Mesendoderm (in vitro differentiated cells): ENCODE data around the gene TDRD10.

Experiments
- DNase-seq: peaks from one replicate; pipeline ENCODE4 v3.0.0; 2013
- H2AK5ac ChIP-seq: 2 replicates; pipeline ENCODE4 v1.6.1; 2013; ENCODE audit warnings: low read length, inconsistent platforms
- H2BK120ac ChIP-seq: 2 replicates; pipeline ENCODE4 v1.6.1; 2013; ENCODE audit warnings: low read depth, mild to moderate bottlenecking, low read length, moderate library complexity, mixed read lengths
- H2BK15ac ChIP-seq: replicated peaks from 2 replicates; pipeline ENCODE4 v1.6.1; 2013; ENCODE audit warnings: low read depth, mild to moderate bottlenecking, moderate library complexity
- H2BK5ac ChIP-seq: 2 replicates; pipeline ENCODE4 v1.6.1; 2013; ENCODE audit warnings: low read length, inconsistent platforms
- H3K18ac ChIP-seq: 2 replicates; pipeline ENCODE4 v1.6.1; 2013; ENCODE audit warnings: mild to moderate bottlenecking, low read length, mixed read lengths
- H3K23ac ChIP-seq: one replicate; pipeline ENCODE4 v1.6.1; 2013; ENCODE audit warnings: low read length
- H3K27ac ChIP-seq: 2 replicates; pipeline ENCODE4 v1.5.1; 2013; ENCODE audit warnings: low read depth, mild to moderate bottlenecking, inconsistent platforms, low read length, moderate library complexity
- H3K27me3 ChIP-seq: 2 replicates; pipeline ENCODE4 v1.6.1; 2013; ENCODE audit warnings: low read length, control low read depth, mild to moderate bottlenecking, inconsistent platforms; ENCODE audit not compliant: insufficient read depth, poor library complexity
- H3K36me3 ChIP-seq: 2 replicates; pipeline ENCODE4 v1.6.1; 2013; ENCODE audit warnings: low read length, inconsistent platforms; ENCODE audit not compliant: control insufficient read depth, insufficient read depth
- H3K4ac ChIP-seq: one replicate; pipeline ENCODE4 v1.6.1; 2013; ENCODE audit warnings: low read depth, mild to moderate bottlenecking, low read length, moderate library complexity
- H3K4me1 ChIP-seq: 2 replicates; pipeline ENCODE4 v1.6.1; 2013; ENCODE audit warnings: low read depth, low read length, inconsistent platforms; ENCODE audit not compliant: control insufficient read depth
- H3K4me2 ChIP-seq: 2 replicates; pipeline ENCODE4 v1.6.1; 2013; ENCODE audit warnings: low read length
- H3K4me3 ChIP-seq: 2 replicates; pipeline ENCODE4 v1.5.1; 2013; ENCODE audit warnings: mild to moderate bottlenecking, low read length
- H3K56ac ChIP-seq: one replicate; pipeline ENCODE4 v1.6.1; 2013; ENCODE audit warnings: low read length
- H3K79me1 ChIP-seq: 2 replicates; pipeline ENCODE4 v1.6.1; 2013; ENCODE audit warnings: low read length, inconsistent platforms
- H3K79me2 ChIP-seq: 2 replicates; pipeline ENCODE4 v1.6.1; 2013; ENCODE audit warnings: mild to moderate bottlenecking, low read length; ENCODE audit not compliant: control insufficient read depth, insufficient read depth
- H3K9ac ChIP-seq: 2 replicates; pipeline ENCODE4 v1.6.1; 2013; ENCODE audit warnings: low read length, inconsistent platforms
- H4K5ac ChIP-seq: one replicate; pipeline ENCODE4 v1.6.1; 2013; ENCODE audit warnings: low read length
- H4K8ac ChIP-seq: one replicate; pipeline ENCODE4 v1.6.1; 2013; ENCODE audit warnings: low read depth, mild to moderate bottlenecking, control low read depth, low read length, moderate library complexity
- WGBS: extraction: QIAGEN DNeasy Blood & Tissue Kit; methylation state at CpG from one replicate; pipeline ENCODE4 v1.1.7; 2013; ENCODE audit warnings: low lambda C conversion rate, missing lambda C conversion rate; ENCODE audit not compliant: insufficient coverage; ENCODE audit errors: extremely low coverage; 5-methylcytosine and 5-hydroxymethylcytosine counted together

The TDRD10 gene

GRCh38 chr1:154581766-154582165 lies 79.7 kb downstream of the TDRD10 start:
- H3K4ac ChIP-seq = no peak overlapping the region
- H3K4me1 ChIP-seq = no peaks in the 10 kb centered on the region
- H2BK120ac ChIP-seq = no peak overlapping the region
- no peak overlapping the region for H2BK15ac ChIP-seq
- H3K4me3 ChIP-seq = no peak overlapping the region
- WGBS = no CpG with 5 or more reads among the region's 3 CpGs
- H3K18ac ChIP-seq = no peak overlapping the region
- no peaks in the 10 kb centered on the region for H3K27me3 ChIP-seq
- no peak overlapping the region for H2AK5ac ChIP-seq
- no peak overlapping the region for H3K4me2 ChIP-seq
- no peak overlapping the region for H2BK5ac ChIP-seq
- no peak overlapping the region for H4K5ac ChIP-seq
- H3K79me2 ChIP-seq = no peaks in the 10 kb centered on the region
- no peak overlapping the region for H3K56ac ChIP-seq
- no peak overlapping the region for H3K23ac ChIP-seq
- no peak overlapping the region for H3K9ac ChIP-seq
- no peak for DNase-seq
- H3K79me1 ChIP-seq = no peaks in the 10 kb centered on the region
- no peak overlapping the region for H4K8ac ChIP-seq
- peaks cover 23% of the 10 kb centered on the region for H3K36me3 ChIP-seq
- H3K27ac ChIP-seq = no peak overlapping the region

DNA sequence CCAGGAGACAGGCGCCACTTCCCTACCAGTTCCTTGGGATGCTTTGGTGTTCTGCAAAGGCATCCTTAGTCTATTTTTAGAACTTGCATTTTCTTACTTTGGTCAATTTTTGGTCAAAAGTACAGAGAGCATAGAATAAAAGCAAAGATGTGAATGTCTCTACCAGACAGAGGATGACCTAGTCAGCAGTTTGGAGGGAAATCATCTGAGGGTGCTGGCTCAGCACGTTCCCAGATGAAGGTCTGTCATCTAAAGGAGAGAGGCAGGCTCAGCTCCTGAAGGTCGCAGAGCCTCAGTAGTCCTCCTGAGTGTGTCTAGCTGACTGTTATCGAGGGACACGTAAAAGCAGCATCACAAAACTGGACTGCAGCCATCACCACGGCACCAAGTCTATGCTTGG lies 80.9 kb downstream of the TDRD10 start:
- H2BK120ac ChIP-seq = no peak overlapping the region
- no peak overlapping the region for H3K4me3 ChIP-seq
- H3K27me3 ChIP-seq = no peaks in the 10 kb centered on the region
- H3K56ac ChIP-seq = no peak overlapping the region
- no peak overlapping the region for H3K4ac ChIP-seq
- H3K23ac ChIP-seq = no peak overlapping the region
- no peak overlapping the region for H3K27ac ChIP-seq
- H2AK5ac ChIP-seq = no peak overlapping the region
- H3K4me2 ChIP-seq = no peak overlapping the region
- H3K9ac ChIP-seq = no peak overlapping the region
- H3K4me1 ChIP-seq = no peaks in the 10 kb centered on the region
- no peak overlapping the region for H4K8ac ChIP-seq
- H3K79me1 ChIP-seq = no peaks in the 10 kb centered on the region
- H4K5ac ChIP-seq = no peak overlapping the region
- peaks cover 26% of the 10 kb centered on the region for H3K36me3 ChIP-seq
- H2BK5ac ChIP-seq = no peak overlapping the region
- no peak overlapping the region for H3K18ac ChIP-seq
- DNase-seq = no peak
- no CpG with 5 or more reads among the region's 6 CpGs for WGBS
- no peak overlapping the region for H2BK15ac ChIP-seq
- no peaks in the 10 kb centered on the region for H3K79me2 ChIP-seq

DNA sequence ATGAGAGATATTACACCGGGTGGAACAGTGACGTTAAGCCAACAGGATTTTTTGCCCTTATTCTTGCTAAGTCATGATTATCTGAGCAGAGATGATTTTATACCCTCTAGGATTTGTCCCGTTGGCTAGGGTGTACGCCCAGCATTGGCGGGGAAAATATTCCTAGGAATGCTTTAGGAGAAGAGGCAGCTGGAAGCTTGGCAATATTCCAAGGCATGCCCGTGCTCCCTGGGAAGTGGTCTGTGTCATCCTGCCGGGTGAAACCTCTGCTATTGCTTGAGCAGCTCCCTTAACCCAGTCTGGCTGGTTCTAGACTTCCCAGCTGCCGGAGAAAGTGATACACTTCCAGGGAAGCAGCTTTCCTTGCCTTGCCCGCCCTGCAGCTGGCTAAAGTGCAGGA lies 81.8 kb downstream of the TDRD10 start:
- no CpG with 5 or more reads among the region's 9 CpGs for WGBS
- H3K36me3 ChIP-seq = peaks cover 25% of the 10 kb centered on the region
- no peak overlapping the region for H3K56ac ChIP-seq
- no peak overlapping the region for H4K8ac ChIP-seq
- no peak overlapping the region for H2BK5ac ChIP-seq
- no peak overlapping the region for H3K9ac ChIP-seq
- no peaks in the 10 kb centered on the region for H3K4me1 ChIP-seq
- no peaks in the 10 kb centered on the region for H3K79me2 ChIP-seq
- no peak overlapping the region for H3K18ac ChIP-seq
- H3K27ac ChIP-seq = no peak overlapping the region
- H2BK120ac ChIP-seq = no peak overlapping the region
- DNase-seq = no peak
- H2AK5ac ChIP-seq = no peak overlapping the region
- H3K4me3 ChIP-seq = no peak overlapping the region
- H4K5ac ChIP-seq = no peak overlapping the region
- no peak overlapping the region for H3K23ac ChIP-seq
- H3K4me2 ChIP-seq = no peak overlapping the region
- H3K4ac ChIP-seq = no peak overlapping the region
- H3K27me3 ChIP-seq = no peaks in the 10 kb centered on the region
- H3K79me1 ChIP-seq = no peaks in the 10 kb centered on the region
- no peak overlapping the region for H2BK15ac ChIP-seq

DNA sequence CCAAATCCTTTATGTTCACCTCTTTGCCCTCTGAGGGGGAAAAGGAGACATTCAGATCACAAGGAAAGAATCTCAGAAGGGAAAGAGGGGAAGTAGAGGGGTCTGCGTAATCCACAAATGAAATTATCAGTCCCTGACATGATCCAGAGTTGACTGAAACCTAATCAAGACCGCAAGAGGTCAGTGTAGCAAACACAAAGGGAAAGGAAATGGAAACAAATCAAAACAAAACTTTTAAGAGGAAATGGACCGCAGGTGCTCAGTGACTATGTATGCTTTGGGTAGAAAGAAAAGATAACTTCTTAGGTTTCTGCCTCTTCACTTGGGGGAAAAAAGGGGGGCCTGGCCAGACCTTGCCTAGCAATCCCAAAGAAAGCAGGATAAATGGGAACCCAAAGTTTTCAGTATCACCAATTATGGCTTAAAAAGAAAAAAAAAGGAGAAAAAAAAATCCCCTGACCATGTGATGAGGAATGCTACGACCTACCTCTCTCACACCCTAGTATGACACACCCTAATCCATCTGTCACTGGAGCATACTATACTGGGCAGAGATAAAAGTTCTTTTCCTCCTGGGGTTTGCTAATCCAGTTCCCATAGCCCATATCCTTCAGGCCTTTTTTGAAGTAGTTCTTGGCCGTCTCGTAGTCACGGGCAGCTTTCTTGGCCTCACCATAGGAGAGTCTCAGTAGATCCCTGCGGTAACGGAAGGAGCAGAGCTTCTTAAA lies 82.4 kb downstream of the TDRD10 start:
- no peak for DNase-seq
- Histone ChIP-seq H2BK5ac (no peak overlapping the region), H4K8ac (no peak overlapping the region), H3K4me3 (no peak overlapping the region), H3K9ac (no peak overlapping the region), H3K56ac (no peak overlapping the region), H3K4ac (no peak overlapping the region), H3K79me1 (no peaks in the 10 kb centered on the region), H3K4me2 (no peak overlapping the region), H3K23ac (no peak overlapping the region), H2BK120ac (no peak overlapping the region), H3K27me3 (no peaks in the 10 kb centered on the region), H4K5ac (no peak overlapping the region), H3K36me3 (peaks cover 30% of the 10 kb centered on the region), H3K18ac (no peak overlapping the region), H3K79me2 (no peaks in the 10 kb centered on the region), H3K4me1 (no peaks in the 10 kb centered on the region), H2AK5ac (no peak overlapping the region), H3K27ac (no peak overlapping the region), H2BK15ac (no peak overlapping the region)
- no CpG with 5 or more reads among the region's 9 CpGs for WGBS

DNA sequence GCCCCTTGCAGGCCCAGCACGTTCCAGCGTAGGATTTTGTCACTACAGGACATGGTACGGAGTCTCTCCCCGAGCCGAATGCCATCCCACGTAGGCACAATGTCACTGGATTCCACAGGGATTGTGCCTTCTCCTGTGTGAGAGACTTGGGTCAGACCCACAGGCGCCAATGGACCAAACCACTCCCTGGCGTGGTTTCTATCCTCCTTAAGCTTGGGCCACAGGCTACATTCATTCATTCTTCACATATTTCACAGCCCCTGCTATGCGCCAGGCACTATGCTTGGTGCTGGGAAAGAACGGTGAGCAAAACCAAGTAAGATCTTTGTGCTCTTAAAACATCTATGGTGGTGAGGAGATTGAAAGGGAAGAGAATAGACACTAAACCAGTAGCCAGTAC lies 84.2 kb downstream of the TDRD10 start:
- no peak overlapping the region for H3K4me2 ChIP-seq
- no peak overlapping the region for H2BK5ac ChIP-seq
- H3K36me3 ChIP-seq = peaks cover 34% of the 10 kb centered on the region
- H3K56ac ChIP-seq = no peak overlapping the region
- no peaks in the 10 kb centered on the region for H3K4me1 ChIP-seq
- no peak overlapping the region for H3K4ac ChIP-seq
- H3K79me2 ChIP-seq = no peaks in the 10 kb centered on the region
- H3K23ac ChIP-seq = no peak overlapping the region
- no peak overlapping the region for H4K5ac ChIP-seq
- no peak overlapping the region for H3K18ac ChIP-seq
- H3K27me3 ChIP-seq = no peaks in the 10 kb centered on the region
- DNase-seq = no peak
- H3K79me1 ChIP-seq = no peaks in the 10 kb centered on the region
- H2BK120ac ChIP-seq = no peak overlapping the region
- no peak overlapping the region for H3K27ac ChIP-seq
- no CpG with 5 or more reads among the region's 10 CpGs for WGBS
- H3K9ac ChIP-seq = no peak overlapping the region
- H2BK15ac ChIP-seq = no peak overlapping the region
- H3K4me3 ChIP-seq = no peak overlapping the region
- no peak overlapping the region for H4K8ac ChIP-seq
- H2AK5ac ChIP-seq = no peak overlapping the region

- H3K4me1 ChIP-seq = no peaks in the 10 kb centered on the region
- no peaks in the 10 kb centered on the region for H3K79me1 ChIP-seq
- no peak overlapping the region for H4K5ac ChIP-seq
- H2BK15ac ChIP-seq = no peak overlapping the region
- H4K8ac ChIP-seq = no peak overlapping the region
- no peak overlapping the region for H3K23ac ChIP-seq
- H3K27ac ChIP-seq = no peak overlapping the region
- H3K36me3 ChIP-seq = peaks cover 34% of the 10 kb centered on the region
- no peak overlapping the region for H3K9ac ChIP-seq
- H3K27me3 ChIP-seq = no peaks in the 10 kb centered on the region
- no peak overlapping the region for H2BK120ac ChIP-seq
- DNase-seq = no peak
- H2BK5ac ChIP-seq = no peak overlapping the region
- H3K79me2 ChIP-seq = no peaks in the 10 kb centered on the region
- H3K4ac ChIP-seq = no peak overlapping the region
- no peak overlapping the region for H3K18ac ChIP-seq
- no peak overlapping the region for H2AK5ac ChIP-seq
- H3K56ac ChIP-seq = no peak overlapping the region
- H3K4me2 ChIP-seq = no peak overlapping the region
- H3K4me3 ChIP-seq = no peak overlapping the region
- WGBS = no CpG with 5 or more reads among the region's 6 CpGs
These were observed 84.6 kb downstream of the TDRD10 start for GRCh38 chr1:154586641-154587040.
